Tibial nerve (tissue), 4 donors: Measurements from ENCODE around the gene C2orf15.
A peak's percentile ranks its signal among the peaks of the same experiment; 100 is the strongest.

Source experiments
- CTCF ChIP-seq, 5 experiments: fragments of 200-600 bp in 3 of 5; fragments of 450-650 bp in 2 of 5; sonication (generic) in 3 of 5; IDR thresholded peaks; one replicate each; pipeline ENCODE4 v1.5.1; 2016 to 2019; ENCODE audit warnings: antibody characterized with exemption in 5 of 5, mild to moderate bottlenecking in 3 of 5, moderate library complexity in 2 of 5
- EP300 ChIP-seq, 2 donors: sonication (generic); formaldehyde crosslinking; IDR thresholded peaks; one replicate each; pipeline ENCODE4 v1.6.1; 2017; ENCODE audit warnings: antibody characterized with exemption in 2 of 2, mild to moderate bottlenecking in 1 of 2
- POLR2A ChIP-seq, 2 donors: fragments of 450-650 bp; IDR thresholded peaks; one replicate each; pipeline ENCODE4 v1.6.1; 2017; ENCODE audit warnings: antibody characterized with exemption in 2 of 2, mild to moderate bottlenecking in 2 of 2, moderate library complexity in 2 of 2

DNA sequence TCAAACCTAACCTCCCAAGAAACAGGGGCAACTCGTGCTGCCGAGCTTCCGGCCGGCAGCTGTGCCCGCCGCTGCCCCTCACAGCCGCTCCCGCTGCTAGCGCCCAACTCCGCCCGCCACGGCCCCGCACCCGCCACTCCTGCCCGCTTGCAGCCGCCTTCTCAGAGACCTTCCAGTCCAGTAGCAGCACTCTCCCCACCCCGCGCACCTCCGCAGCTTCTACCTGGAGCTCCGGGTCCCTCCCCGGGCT is 722 bp upstream of the C2orf15 start:
- peak in 1 of 5 experiments; percentile 13 for TF ChIP-seq CTCF (IDR thresholded peaks at IDR 0.05)
- TF ChIP-seq POLR2A (IDR thresholded peaks at IDR 0.05): peak in 1 of 2 donors; percentile 62
- TF ChIP-seq EP300 (IDR thresholded peaks at IDR 0.05): no peak
